ENCODE data around the gene OPRD1.
"Not testable (repeated sequence)": the region's sequence is repeated elsewhere in the genome, so short reads cannot be mapped to it uniquely, and the experiment has no call there.

The OPRD1 gene

DNA sequence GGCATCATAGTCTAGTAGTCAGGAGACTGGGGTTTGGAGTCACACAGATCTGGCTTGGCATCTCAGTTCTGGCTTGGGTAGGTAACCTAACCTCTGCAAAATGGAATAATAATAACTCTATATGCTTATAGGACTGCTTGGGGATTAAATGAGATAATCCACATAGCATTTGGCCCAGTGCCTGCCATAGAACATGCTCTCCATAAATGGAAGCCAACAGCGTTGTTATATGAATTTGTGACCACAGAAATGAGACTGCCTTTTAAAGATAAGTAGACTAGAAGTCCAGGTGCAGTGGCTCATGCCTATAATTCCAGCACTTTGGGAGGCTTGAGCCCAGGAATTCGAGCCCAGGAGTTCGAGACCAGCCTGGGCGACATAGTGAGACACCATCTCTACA is 4.0 kb upstream of the OPRD1 start:
- Histone ChIP-seq H3K36me3 (ENCODE audit: insufficient read depth, low read length) (no peaks in the 10 kb centered on the region), H3K4me3 (ENCODE audit: low read length) (no peak overlapping the region), H3K9me3 (ENCODE audit: low read length) (no peaks in the 10 kb centered on the region), H3K4me1 (ENCODE audit: insufficient read depth, low read length) (peaks cover 18% of the 10 kb centered on the region), H3K27me3 (ENCODE audit: insufficient read depth, low read length) (peaks cover 28% of the 10 kb centered on the region), H2AFZ (ENCODE audit: low read depth, low read length) (no peak overlapping the region)

DNA sequence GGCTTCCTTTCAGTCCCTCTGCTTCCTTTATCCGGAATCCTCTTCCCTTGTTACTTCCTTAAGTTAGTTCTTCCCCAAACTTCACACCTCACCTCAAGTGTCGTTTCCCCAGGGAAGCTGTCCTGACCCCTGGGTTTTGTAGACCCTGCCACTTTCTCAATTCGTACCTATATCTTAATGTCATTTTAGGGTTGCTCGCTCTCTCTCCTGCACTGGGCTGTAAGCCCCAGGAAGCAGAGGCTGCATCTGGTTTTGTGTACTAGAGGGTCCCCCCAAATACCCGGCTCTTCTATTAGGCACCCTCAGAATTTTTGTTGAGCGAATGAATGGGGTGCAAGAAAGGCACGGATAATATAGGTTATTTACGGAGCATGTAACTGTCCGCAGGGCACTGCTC is 603 bp upstream of the OPRD1 start:
- H3K9me3 ChIP-seq (ENCODE audit: low read length) = no peaks in the 10 kb centered on the region
- no peak overlapping the region for H3K4me3 ChIP-seq (ENCODE audit: low read length)
- no peaks in the 10 kb centered on the region for H3K4me1 ChIP-seq (ENCODE audit: insufficient read depth, low read length)
- H3K27me3 ChIP-seq (ENCODE audit: insufficient read depth, low read length) = peaks cover 61% of the 10 kb centered on the region
- no peaks in the 10 kb centered on the region for H3K36me3 ChIP-seq (ENCODE audit: insufficient read depth, low read length)
- no peak overlapping the region for H2AFZ ChIP-seq (ENCODE audit: low read depth, low read length)

DNA sequence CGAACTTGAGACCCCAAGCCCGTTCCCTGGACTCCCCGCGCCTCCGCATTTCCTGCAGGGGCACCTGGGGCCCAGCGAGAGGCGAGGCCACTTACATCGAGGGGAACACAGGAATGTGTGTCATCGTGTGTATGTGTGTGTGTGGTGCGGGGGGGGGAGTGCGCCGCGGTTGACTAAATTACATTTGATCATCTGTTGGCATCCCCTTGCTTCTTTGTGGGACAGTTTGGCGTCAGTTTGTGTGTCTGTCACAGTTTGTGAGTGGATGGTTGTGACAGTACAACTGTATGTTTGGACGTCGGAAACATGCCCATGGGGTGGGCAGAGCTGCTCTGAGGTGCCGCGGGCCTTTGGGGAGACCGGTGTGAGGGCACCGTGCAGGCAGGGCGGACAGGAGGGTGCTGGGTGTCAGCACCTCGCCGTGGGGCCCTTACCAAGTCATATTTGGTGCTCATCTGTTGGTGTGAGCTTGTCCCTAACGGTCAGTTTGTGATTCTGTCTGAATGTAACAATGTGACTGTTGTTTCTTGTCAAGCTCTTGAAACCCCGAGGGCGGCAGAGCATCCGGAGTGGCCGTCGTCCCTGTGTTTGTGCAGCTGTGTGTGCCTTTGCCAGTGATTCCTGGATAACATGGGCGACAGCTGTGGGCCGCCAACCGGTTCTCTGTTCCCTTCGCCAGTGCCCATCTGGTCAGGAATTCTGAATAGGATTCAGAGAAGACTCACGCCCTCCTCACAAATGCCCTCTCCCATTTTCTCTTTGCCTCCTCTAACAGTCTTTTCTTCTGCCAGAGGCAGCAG is 899 bp downstream of the OPRD1 start:
- no peak overlapping the region for H2AFZ ChIP-seq (ENCODE audit: low read depth, low read length)

DNA sequence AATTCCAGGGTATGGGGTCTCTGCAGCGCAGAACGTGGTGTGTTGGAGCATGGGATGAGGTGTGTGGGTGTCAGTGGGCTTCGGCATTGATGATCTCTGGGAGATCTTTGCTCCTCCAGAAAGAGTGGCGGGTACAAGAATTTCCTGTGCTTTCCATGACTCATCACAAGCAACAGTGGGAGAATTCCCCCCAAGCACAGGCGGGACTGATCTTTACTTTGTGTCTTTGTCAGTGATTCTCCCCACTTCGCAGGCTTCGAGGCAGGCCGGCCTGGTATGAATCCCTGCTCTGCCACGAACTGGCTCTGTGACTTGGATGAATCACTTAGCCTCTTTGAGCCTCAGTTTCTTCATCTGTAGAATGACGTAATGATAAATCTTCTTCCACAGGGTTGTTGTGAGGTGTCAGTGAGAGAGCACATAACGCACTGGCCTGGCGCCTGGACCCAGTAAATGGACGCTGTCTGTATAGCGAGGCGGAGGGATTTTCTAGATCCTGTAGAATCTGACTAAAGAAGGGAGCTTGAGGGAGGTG is 2.0 kb downstream of the OPRD1 start:
- Histone ChIP-seq H3K27me3 (ENCODE audit: insufficient read depth, low read length) (peaks cover 68% of the 10 kb centered on the region), H3K4me1 (ENCODE audit: insufficient read depth, low read length) (no peaks in the 10 kb centered on the region), H3K4me3 (ENCODE audit: low read length) (no peak overlapping the region), H2AFZ (ENCODE audit: low read depth, low read length) (no peak overlapping the region), H3K36me3 (ENCODE audit: insufficient read depth, low read length) (no peaks in the 10 kb centered on the region), H3K9me3 (ENCODE audit: low read length) (no peaks in the 10 kb centered on the region)

More for the DNA sequence above, 899 bp downstream of the OPRD1 start:
- H3K36me3 ChIP-seq (ENCODE audit: insufficient read depth, low read length) = no peaks in the 10 kb centered on the region
- H3K27me3 ChIP-seq (ENCODE audit: insufficient read depth, low read length) = peaks cover 68% of the 10 kb centered on the region
- H3K4me1 ChIP-seq (ENCODE audit: insufficient read depth, low read length) = no peaks in the 10 kb centered on the region
- no peaks in the 10 kb centered on the region for H3K9me3 ChIP-seq (ENCODE audit: low read length)
- H3K4me3 ChIP-seq (ENCODE audit: low read length) = no peak overlapping the region

DNA sequence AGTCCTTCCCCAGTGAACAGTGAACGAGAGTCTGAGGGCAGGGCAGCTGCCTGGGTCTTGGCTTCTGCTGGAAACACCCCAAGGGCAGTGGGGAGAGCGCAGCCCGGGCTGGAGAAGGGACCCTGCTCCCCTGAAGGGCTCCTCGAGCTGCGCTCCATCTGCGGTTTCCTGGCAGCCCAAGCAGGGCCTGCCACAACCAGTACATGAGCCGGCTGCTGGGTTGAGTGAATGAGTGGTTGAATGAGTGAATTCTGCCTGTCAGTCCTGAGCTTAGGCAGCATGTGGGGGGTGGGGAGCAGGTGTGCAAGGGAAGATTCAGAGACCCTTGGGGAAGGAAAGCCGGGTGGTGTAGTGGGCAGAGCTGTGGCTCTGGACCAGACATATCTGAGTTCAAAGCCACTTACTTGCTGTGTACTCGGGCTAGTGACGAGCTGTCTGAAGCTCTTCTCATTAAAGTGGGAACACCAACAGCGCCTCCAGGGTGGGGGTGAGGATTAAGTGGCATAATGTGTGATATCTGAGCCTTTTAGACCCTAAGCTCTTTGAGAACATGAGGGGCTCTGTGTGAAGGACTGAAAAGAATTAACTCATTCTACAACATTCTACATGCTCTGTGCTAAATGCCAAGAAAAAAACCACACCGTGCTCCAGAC is 3.7 kb downstream of the OPRD1 start:
- Histone ChIP-seq H3K36me3 (ENCODE audit: insufficient read depth, low read length) (no peaks in the 10 kb centered on the region), H3K27me3 (ENCODE audit: insufficient read depth, low read length) (peaks cover 63% of the 10 kb centered on the region), H3K9me3 (ENCODE audit: low read length) (no peaks in the 10 kb centered on the region), H2AFZ (ENCODE audit: low read depth, low read length) (no peak overlapping the region), H3K4me3 (ENCODE audit: low read length) (no peak overlapping the region), H3K4me1 (ENCODE audit: insufficient read depth, low read length) (no peaks in the 10 kb centered on the region)

DNA sequence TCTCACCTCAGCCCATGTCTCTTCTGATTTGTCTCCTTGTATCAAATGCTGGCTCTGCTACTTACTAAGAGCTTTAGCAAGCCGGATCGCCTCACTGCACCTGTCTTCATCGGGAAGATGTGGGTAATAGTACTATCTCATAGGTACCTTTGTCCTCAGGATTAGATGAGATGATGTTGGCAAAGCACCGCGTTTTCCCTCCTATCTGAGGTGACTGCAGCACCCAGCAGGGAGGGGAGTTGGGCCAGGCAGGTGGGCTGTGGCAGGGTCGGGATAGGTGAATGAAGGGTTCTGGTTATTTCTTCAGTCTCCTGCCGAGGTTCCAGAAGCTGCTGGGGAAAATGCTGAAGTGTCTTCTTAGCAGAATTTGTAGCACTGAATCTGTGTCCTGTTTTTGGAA is 5.2 kb downstream of the OPRD1 start:
- Histone ChIP-seq H3K4me1 (ENCODE audit: insufficient read depth, low read length) (no peaks in the 10 kb centered on the region), H3K9me3 (ENCODE audit: low read length) (no peaks in the 10 kb centered on the region), H3K27me3 (ENCODE audit: insufficient read depth, low read length) (peaks cover 49% of the 10 kb centered on the region), H2AFZ (ENCODE audit: low read depth, low read length) (no peak overlapping the region), H3K36me3 (ENCODE audit: insufficient read depth, low read length) (no peaks in the 10 kb centered on the region), H3K4me3 (ENCODE audit: low read length) (no peak overlapping the region)

DNA sequence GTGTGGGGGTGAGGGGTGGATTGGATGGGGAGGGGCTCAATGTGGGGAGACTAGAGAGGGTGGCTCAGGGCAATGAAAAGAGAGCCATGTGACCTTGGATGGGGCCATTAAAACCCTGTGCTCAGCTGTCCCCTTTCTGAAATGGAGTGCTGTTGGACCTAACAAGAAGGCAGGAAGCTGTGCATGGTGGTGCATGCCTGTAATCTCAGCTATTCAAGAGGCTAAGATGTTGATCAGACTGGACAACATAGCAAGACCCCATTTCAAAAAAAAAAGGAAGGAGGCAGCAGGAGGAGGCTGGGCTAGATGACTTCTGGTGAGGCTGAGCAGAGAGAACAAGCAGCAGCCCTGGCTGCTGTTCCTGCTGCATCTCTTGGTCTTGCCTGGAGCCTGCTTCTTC is 7.0 kb downstream of the OPRD1 start:
- Histone ChIP-seq H3K4me3 (ENCODE audit: low read length) (no peak overlapping the region), H3K9me3 (ENCODE audit: low read length) (no peaks in the 10 kb centered on the region), H3K36me3 (ENCODE audit: insufficient read depth, low read length) (no peaks in the 10 kb centered on the region), H3K4me1 (ENCODE audit: insufficient read depth, low read length) (no peaks in the 10 kb centered on the region), H2AFZ (ENCODE audit: low read depth, low read length) (no peak overlapping the region), H3K27me3 (ENCODE audit: insufficient read depth, low read length) (peaks cover 32% of the 10 kb centered on the region)

DNA sequence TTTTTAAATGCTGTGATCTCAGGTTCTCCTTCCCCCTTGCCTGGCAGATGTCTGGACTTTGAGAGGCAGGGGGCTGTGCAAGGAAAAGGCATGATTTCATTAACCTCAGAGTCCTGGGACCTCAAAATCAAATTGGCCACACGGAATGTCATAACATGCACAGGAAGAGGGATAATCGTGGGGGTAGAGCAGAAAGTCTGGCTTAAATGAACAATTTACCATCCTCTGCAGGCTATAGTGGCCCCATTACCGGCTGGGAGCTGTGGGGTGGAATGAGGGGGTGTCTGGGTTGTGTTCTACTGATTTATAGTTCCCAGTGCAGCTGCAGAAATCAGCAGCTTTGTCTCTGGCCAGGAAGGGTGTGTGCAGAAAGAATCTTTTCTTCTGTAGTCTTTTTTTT is 10.8 kb downstream of the OPRD1 start:
- Histone ChIP-seq H2AFZ (ENCODE audit: low read depth, low read length) (no peak overlapping the region), H3K27me3 (ENCODE audit: insufficient read depth, low read length) (peaks cover 2% of the 10 kb centered on the region), H3K4me1 (ENCODE audit: insufficient read depth, low read length) (no peaks in the 10 kb centered on the region), H3K4me3 (ENCODE audit: low read length) (no peak overlapping the region), H3K36me3 (ENCODE audit: insufficient read depth, low read length) (no peaks in the 10 kb centered on the region), H3K9me3 (ENCODE audit: low read length) (no peaks in the 10 kb centered on the region)

DNA sequence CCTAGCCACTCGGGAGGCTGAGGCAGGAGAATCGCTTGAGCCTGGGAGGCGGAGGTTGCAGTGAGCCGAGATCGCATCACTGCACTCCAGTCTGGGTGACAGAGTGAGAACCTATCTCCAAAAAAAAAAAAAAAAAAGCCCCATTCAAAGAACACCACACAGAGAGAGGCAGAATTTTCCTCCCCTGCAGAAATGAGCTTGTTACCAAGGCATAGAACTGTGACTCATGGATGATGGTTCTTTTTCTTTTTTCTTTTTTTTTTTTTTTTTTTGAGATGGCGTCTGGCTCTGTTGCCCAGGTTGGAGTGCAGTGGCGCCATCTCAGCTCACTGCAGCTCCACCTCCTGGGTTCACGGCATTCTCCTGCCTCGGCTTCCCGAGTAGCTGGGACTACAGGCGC is 12.1 kb downstream of the OPRD1 start:
- H3K4me3 ChIP-seq (ENCODE audit: low read length); H3K9me3 ChIP-seq (ENCODE audit: low read length); H3K4me1 ChIP-seq (ENCODE audit: insufficient read depth, low read length); H3K27me3 ChIP-seq (ENCODE audit: insufficient read depth, low read length); H3K36me3 ChIP-seq (ENCODE audit: insufficient read depth, low read length); H2AFZ ChIP-seq (ENCODE audit: low read depth, low read length): not testable (repeated sequence)

DNA sequence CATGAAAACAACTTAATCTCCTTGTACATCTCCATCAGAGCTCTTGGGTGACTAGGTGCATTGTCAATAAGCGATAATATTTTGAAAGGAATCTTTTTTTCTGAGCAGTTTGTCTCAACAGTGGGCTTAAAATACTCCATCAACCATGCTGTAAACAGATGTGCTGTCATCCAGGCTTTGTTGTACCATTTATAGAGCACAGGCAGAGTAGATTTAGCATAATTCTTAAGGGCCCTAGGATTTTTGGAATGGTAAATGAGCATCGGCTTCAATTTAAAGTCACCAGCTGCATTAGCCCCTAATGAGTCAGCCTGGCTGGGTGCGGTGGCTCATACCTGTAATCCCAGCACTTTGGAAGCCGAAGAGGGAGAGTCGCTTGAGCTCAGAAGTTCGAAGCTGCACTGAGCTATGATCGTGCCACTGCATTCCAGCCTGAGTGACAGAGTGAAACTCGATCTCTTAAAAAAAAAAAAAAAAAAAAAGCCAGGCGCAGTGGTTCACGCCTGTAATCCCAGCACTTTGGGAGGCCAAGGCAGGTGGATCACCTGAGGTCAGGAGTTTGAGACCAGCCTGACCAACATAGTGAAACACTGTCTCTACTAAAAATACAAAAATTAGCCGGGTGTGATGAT is 16.4 kb downstream of the OPRD1 start:
- H3K27me3 ChIP-seq (ENCODE audit: insufficient read depth, low read length); H3K4me3 ChIP-seq (ENCODE audit: low read length); H3K36me3 ChIP-seq (ENCODE audit: insufficient read depth, low read length); H3K9me3 ChIP-seq (ENCODE audit: low read length); H2AFZ ChIP-seq (ENCODE audit: low read depth, low read length); H3K4me1 ChIP-seq (ENCODE audit: insufficient read depth, low read length): not testable (repeated sequence)

DNA sequence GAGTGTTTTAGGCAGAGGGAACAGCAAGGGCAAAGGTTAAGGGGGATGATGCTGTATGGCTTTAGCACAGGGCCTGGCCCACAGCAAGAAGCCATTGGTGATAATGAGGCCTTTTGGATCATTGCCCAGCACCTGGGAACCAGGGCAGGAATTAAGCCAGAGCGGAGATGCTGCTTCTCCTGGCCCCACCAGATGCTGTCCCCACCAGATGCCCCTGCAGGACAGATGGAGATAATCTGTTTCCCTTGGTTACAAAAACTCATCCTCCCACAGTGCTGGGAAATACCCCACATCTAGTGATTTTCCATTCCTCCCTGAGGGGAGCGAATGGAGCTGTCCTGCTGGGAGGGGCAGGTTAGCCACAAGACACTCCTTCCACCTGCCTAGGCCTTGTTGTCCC is 18.8 kb downstream of the OPRD1 start:
- H3K4me3 ChIP-seq (ENCODE audit: low read length) = no peak overlapping the region
- no peak overlapping the region for H2AFZ ChIP-seq (ENCODE audit: low read depth, low read length)
- no peaks in the 10 kb centered on the region for H3K36me3 ChIP-seq (ENCODE audit: insufficient read depth, low read length)
- no peaks in the 10 kb centered on the region for H3K4me1 ChIP-seq (ENCODE audit: insufficient read depth, low read length)
- H3K9me3 ChIP-seq (ENCODE audit: low read length) = no peaks in the 10 kb centered on the region
- H3K27me3 ChIP-seq (ENCODE audit: insufficient read depth, low read length) = peaks cover 3% of the 10 kb centered on the region

DNA sequence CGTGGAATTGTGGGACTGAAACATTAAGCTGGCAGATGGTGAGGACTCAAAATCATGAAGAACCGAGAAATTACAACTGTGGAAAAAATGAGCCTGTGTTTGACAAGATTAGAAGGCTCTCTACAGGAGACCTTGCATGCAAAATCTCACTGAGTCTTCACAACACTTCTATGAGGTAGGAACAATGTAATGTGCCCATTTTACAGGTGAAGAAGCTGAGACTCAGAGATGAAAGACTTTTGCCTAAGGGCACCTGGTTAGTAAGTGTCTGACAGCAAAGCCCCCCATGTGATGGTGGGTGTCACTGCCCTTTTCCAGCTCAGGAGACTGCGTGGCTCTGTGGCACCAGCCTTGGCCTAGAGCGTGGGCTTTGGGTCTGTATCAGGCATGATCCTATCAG is 21.0 kb downstream of the OPRD1 start:
- Histone ChIP-seq H3K4me1 (ENCODE audit: insufficient read depth, low read length) (no peaks in the 10 kb centered on the region), H3K9me3 (ENCODE audit: low read length) (no peaks in the 10 kb centered on the region)

DNA sequence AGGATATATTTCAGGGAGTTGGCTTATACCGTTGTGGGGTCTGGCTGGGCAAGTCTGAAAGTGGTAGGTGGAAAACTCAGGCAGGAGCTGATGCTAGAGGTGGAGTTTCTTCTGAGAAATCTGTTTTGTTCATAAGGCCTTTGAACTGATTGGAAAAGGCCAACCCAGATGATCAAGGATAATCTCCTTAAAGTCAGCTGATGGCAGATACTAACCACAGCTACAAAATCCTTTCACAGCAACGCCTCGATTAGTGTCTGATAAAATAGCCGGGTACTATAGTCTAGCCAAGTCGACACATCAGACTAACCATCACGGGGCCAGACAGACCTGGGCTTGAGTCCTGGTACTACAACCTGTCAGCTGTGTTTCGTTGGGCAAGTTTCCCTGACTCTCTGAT is 21.4 kb downstream of the OPRD1 start:
- Histone ChIP-seq H2AFZ (ENCODE audit: low read depth, low read length) (no peak overlapping the region), H3K4me3 (ENCODE audit: low read length) (no peak overlapping the region), H3K4me1 (ENCODE audit: insufficient read depth, low read length) (no peaks in the 10 kb centered on the region), H3K27me3 (ENCODE audit: insufficient read depth, low read length) (peaks cover 3% of the 10 kb centered on the region), H3K9me3 (ENCODE audit: low read length) (no peaks in the 10 kb centered on the region), H3K36me3 (ENCODE audit: insufficient read depth, low read length) (no peaks in the 10 kb centered on the region)

More for the DNA sequence above, 21.0 kb downstream of the OPRD1 start:
- no peak overlapping the region for H2AFZ ChIP-seq (ENCODE audit: low read depth, low read length)
- H3K27me3 ChIP-seq (ENCODE audit: insufficient read depth, low read length) = peaks cover 3% of the 10 kb centered on the region
- no peaks in the 10 kb centered on the region for H3K36me3 ChIP-seq (ENCODE audit: insufficient read depth, low read length)
- no peak overlapping the region for H3K4me3 ChIP-seq (ENCODE audit: low read length)
